Activated CD8-positive, alpha-beta memory T cell treated with anti-CD3 and anti-CD28 coated beads, Interleukin-2, amount 10 ng/mL, durations not matched to agents 7 days and 5 days (primary cell): ENCODE measurements around the gene GRIK4. TPM values are rescaled to one million over a fixed set of nuclear protein-coding genes. Genes with fewer than 3 reads are reported as not detected.

Experiments
- ATAC-seq: fragments of 150-1000 bp; cut with Tn5 transposase; one replicate; pipeline ENCODE4 v1.10.0; 2021; ENCODE audit warnings: moderate library complexity
- CTCF ChIA-PET: fragments of 350-600 bp; sonication (Branson Sonifier 250); formaldehyde crosslinking; loops from one replicate; lab custom pipeline; 2021; ENCODE audit warnings: antibody characterized with exemption; lab: Charles Lee
- DNase-seq: peaks from one replicate; pipeline ENCODE4 v3.0.0-alpha.2; 2020
- H3K27ac Mint-ChIP-seq: one replicate; pipeline ENCODE4 v1.8.0; 2021; ENCODE audit warnings: mild to moderate bottlenecking, mixed read lengths
- H3K27me3 Mint-ChIP-seq: one replicate; pipeline ENCODE4 v1.8.0; 2021; ENCODE audit warnings: mixed read lengths
- H3K36me3 Mint-ChIP-seq: one replicate; pipeline ENCODE4 v1.8.0; 2021; ENCODE audit warnings: mild to moderate bottlenecking, mixed read lengths
- H3K4me1 Mint-ChIP-seq: one replicate; pipeline ENCODE4 v1.8.0; 2021; ENCODE audit warnings: mixed read lengths
- H3K4me3 Mint-ChIP-seq: one replicate; pipeline ENCODE4 v1.8.0; 2021; ENCODE audit warnings: mild to moderate bottlenecking, moderate library complexity, mixed read lengths
- H3K9me3 Mint-ChIP-seq: one replicate; pipeline ENCODE4 v1.8.0; 2022; ENCODE audit warnings: low read depth, mixed read lengths
- total RNA-seq, 2 experiments: library from RNA; stranded (reverse); gene quantifications; one replicate each; pipeline ENCODE4 v1.2.3, GENCODE V29; 2021

The GRIK4 gene
- total RNA-seq, 2 experiments from 2014 or later = 0.21 TPM; not detected in 1

- H3K27ac Mint-ChIP-seq = no peak overlapping the region
- H3K9me3 Mint-ChIP-seq = no peaks in the 10 kb centered on the region
- ATAC-seq = no peak
- H3K36me3 Mint-ChIP-seq = no peaks in the 10 kb centered on the region
- CTCF ChIA-PET = no interaction called here
- H3K27me3 Mint-ChIP-seq = peaks cover 3% of the 10 kb centered on the region
- DNase-seq = no peak
- peaks cover 6% of the 10 kb centered on the region for H3K4me1 Mint-ChIP-seq
- no peak overlapping the region for H3K4me3 Mint-ChIP-seq
Observed at GRCh38 chr11:120549346-120549745, 37.8 kb downstream of the GRIK4 start.

- Mint-ChIP-seq H3K36me3 (no peaks in the 10 kb centered on the region), H3K9me3 (no peaks in the 10 kb centered on the region), H3K27ac (no peak overlapping the region), H3K27me3 (peaks cover 3% of the 10 kb centered on the region), H3K4me1 (peaks cover 6% of the 10 kb centered on the region), H3K4me3 (no peak overlapping the region)
- CTCF ChIA-PET = no interaction called here
- DNase-seq (no peak), ATAC-seq (no peak)
Observed at GRCh38 chr11:120550007-120550406, 38.5 kb downstream of the GRIK4 start.

DNA sequence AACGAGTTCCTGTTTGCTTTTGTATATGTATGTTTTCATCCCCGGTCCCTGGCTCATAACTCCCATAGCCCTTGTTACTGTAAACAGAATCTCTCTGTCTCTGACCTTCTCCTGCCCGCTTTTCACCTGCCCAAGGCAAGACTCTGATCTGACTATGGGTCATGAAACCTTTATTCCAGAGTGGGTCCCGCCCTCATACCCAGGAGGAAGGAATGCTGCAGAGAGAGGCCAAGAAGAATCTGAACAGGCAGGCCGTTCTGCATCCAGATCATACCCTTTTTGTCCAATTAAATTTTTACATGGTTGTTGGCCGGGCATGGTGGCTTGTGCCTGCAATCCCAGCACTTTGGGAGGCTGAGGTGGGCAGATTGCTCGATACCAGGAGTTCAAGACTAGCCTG lies 39.6 kb downstream of the GRIK4 start:
- Mint-ChIP-seq H3K27ac (no peak overlapping the region), H3K36me3 (no peaks in the 10 kb centered on the region), H3K4me1 (peaks cover 5% of the 10 kb centered on the region), H3K9me3 (no peaks in the 10 kb centered on the region), H3K27me3 (peaks cover 3% of the 10 kb centered on the region), H3K4me3 (no peak overlapping the region)
- DNase-seq (no peak), ATAC-seq (no peak)
- CTCF ChIA-PET = interaction anchor here (1.2 kb wide), 1 partner anchor 316 kb away, joined by 3 read pairs; no protein-coding TSS in a partner anchor

GRCh38 chr11:120554766-120555432 lies 43.4 kb downstream of the GRIK4 start:
- ATAC-seq (no peak), DNase-seq (no peak)
- peaks cover 3% of the 10 kb centered on the region for H3K27me3 Mint-ChIP-seq
- no peaks in the 10 kb centered on the region for H3K9me3 Mint-ChIP-seq
- H3K4me3 Mint-ChIP-seq = no peak overlapping the region
- peaks cover 5% of the 10 kb centered on the region for H3K4me1 Mint-ChIP-seq
- CTCF ChIA-PET = no interaction called here
- H3K36me3 Mint-ChIP-seq = no peaks in the 10 kb centered on the region
- no peak overlapping the region for H3K27ac Mint-ChIP-seq

- H3K9me3 Mint-ChIP-seq = no peaks in the 10 kb centered on the region
- CTCF ChIA-PET = no interaction called here
- peaks cover 3% of the 10 kb centered on the region for H3K27me3 Mint-ChIP-seq
- H3K4me3 Mint-ChIP-seq = no peak overlapping the region
- ATAC-seq (no peak), DNase-seq (no peak)
- no peak overlapping the region for H3K27ac Mint-ChIP-seq
- H3K4me1 Mint-ChIP-seq = peaks cover 5% of the 10 kb centered on the region
- H3K36me3 Mint-ChIP-seq = no peaks in the 10 kb centered on the region
Observed at GRCh38 chr11:120555433-120555773, 43.9 kb downstream of the GRIK4 start.

GRCh38 chr11:120556797-120557196 lies 45.2 kb downstream of the GRIK4 start:
- DNase-seq = no peak
- Mint-ChIP-seq H3K27ac (no peak overlapping the region), H3K9me3 (no peaks in the 10 kb centered on the region), H3K4me3 (no peak overlapping the region), H3K4me1 (peaks cover 5% of the 10 kb centered on the region), H3K36me3 (no peaks in the 10 kb centered on the region), H3K27me3 (peaks cover 7% of the 10 kb centered on the region)
- no peak for ATAC-seq
- CTCF ChIA-PET = no interaction called here

GRCh38 chr11:120558744-120559431 lies 47.3 kb downstream of the GRIK4 start:
- Mint-ChIP-seq H3K4me3 (no peak overlapping the region), H3K27ac (no peak overlapping the region), H3K27me3 (peaks cover 25% of the 10 kb centered on the region), H3K36me3 (no peaks in the 10 kb centered on the region), H3K4me1 (no peaks in the 10 kb centered on the region), H3K9me3 (no peaks in the 10 kb centered on the region)
- CTCF ChIA-PET = no interaction called here
- ATAC-seq (no peak), DNase-seq (no peak)

DNA sequence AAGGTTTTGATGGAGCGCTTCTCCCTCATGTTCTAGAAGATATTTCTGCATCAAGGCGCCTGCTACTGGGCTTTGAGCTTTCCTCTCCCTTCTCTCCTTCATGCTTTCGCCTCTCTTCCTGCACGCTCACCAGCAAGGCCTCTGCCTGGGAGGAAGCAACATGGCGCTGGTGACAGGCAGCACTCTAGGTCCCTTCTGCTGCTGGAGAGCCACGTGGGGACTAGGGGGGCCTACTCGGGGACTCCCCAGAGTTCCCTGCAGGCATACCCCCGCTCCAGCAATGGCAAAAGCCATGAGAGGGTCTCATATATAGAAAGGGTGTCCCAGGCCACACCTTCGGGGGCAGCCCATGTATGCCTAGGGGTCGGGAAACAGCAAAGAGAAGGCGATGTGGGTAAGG lies 49.7 kb downstream of the GRIK4 start:
- CTCF ChIA-PET = no interaction called here

DNA sequence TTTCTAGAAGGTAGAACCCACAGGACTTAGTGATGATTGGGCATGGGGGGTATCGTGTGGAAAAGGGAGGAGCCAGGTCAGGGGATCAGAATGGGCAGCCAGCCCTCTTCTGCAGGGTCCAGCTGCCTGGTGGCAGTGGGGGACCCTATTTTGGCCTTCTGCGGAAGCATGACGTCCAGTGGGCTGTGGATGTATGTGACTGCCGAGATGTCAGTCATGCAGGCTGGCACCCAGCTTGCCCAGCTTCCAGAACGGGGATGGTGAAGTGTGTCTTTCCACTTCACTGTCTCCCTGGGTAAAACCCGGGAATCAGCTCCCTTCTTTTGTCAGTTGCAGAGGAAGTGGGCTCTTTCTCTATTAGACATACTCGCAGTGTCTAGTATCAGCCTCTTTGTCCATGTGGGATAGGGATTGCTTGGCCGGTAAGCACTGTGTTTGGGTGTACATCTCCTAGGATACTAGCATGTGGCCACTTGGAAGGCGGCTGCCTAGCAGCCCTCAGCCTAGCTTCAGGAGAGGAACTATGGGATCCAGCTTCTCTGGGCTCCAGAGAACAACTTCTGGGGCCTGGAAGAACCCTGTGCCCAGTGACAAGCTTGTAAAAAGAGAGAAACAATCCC lies 51.4 kb downstream of the GRIK4 start:
- H3K4me3 Mint-ChIP-seq = no peak overlapping the region
- no peak overlapping the region for H3K27ac Mint-ChIP-seq
- H3K36me3 Mint-ChIP-seq = no peaks in the 10 kb centered on the region
- DNase-seq (no peak), ATAC-seq (no peak)
- CTCF ChIA-PET = no interaction called here
- peaks cover 46% of the 10 kb centered on the region for H3K27me3 Mint-ChIP-seq
- peaks cover 8% of the 10 kb centered on the region for H3K4me1 Mint-ChIP-seq
- H3K9me3 Mint-ChIP-seq = no peaks in the 10 kb centered on the region

More for the DNA sequence above, 49.7 kb downstream of the GRIK4 start:
- ATAC-seq (no peak), DNase-seq (no peak)
- peaks cover 8% of the 10 kb centered on the region for H3K4me1 Mint-ChIP-seq
- peaks cover 39% of the 10 kb centered on the region for H3K27me3 Mint-ChIP-seq
- H3K36me3 Mint-ChIP-seq = no peaks in the 10 kb centered on the region
- no peaks in the 10 kb centered on the region for H3K9me3 Mint-ChIP-seq
- no peak overlapping the region for H3K4me3 Mint-ChIP-seq
- no peak overlapping the region for H3K27ac Mint-ChIP-seq

DNA sequence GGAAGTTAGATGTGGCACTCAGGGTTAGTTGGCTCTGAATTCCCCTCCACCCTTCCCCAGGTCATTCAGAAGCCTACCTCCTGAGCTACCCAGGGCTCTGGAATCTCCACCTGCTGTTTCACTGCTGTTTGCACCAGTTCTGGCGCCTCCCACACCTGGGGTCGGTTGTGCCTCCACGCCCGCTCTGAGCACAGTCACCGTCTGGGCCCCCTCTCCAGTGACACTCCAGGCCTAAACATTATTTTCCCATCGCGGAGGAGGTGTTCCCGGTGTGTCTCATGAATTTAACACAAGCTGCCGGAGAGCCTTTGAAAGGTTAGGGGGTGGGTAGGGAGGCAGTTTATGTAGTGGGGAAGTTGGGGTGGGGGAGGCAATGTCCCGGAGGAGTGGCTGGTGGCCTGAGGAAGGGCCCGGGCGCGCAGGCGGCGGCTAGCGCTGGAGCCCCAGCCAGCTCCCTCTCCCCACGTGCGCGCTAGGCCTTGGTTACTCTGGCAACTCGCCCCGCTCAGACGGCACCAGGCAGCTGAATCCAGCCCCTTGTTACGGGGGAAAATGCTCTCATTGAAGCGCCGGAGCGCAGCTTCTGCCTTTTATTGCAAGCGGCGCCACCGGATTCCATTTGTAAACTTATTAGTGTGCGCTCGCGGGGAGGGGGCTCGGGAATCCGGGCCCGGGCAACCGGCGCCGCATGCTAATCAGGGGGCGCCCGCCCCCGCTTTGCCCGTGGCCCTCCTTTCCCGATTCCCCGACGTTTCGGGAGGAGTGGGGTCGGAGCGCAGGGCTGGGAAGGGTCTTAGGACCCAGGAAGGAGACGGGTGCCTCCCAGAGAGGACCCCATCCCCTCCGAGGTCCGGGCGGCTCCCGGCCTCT lies 52.4 kb downstream of the GRIK4 start:
- H3K4me3 Mint-ChIP-seq = no peak overlapping the region
- CTCF ChIA-PET = no interaction called here
- no peak overlapping the region for H3K27ac Mint-ChIP-seq
- ATAC-seq = no peak
- H3K9me3 Mint-ChIP-seq = no peaks in the 10 kb centered on the region
- no peak for DNase-seq
- H3K36me3 Mint-ChIP-seq = no peaks in the 10 kb centered on the region
- H3K27me3 Mint-ChIP-seq = peaks cover 46% of the 10 kb centered on the region
- H3K4me1 Mint-ChIP-seq = peaks cover 8% of the 10 kb centered on the region

- no peak overlapping the region for H3K4me3 Mint-ChIP-seq
- peaks cover 8% of the 10 kb centered on the region for H3K4me1 Mint-ChIP-seq
- peaks cover 46% of the 10 kb centered on the region for H3K27me3 Mint-ChIP-seq
- no peaks in the 10 kb centered on the region for H3K36me3 Mint-ChIP-seq
- H3K9me3 Mint-ChIP-seq = no peaks in the 10 kb centered on the region
- ATAC-seq (peak; percentile 42), DNase-seq (peak; percentile 43)
- CTCF ChIA-PET = no interaction called here
- no peak overlapping the region for H3K27ac Mint-ChIP-seq
Observed at GRCh38 chr11:120564573-120565311, 53.2 kb downstream of the GRIK4 start.

DNA sequence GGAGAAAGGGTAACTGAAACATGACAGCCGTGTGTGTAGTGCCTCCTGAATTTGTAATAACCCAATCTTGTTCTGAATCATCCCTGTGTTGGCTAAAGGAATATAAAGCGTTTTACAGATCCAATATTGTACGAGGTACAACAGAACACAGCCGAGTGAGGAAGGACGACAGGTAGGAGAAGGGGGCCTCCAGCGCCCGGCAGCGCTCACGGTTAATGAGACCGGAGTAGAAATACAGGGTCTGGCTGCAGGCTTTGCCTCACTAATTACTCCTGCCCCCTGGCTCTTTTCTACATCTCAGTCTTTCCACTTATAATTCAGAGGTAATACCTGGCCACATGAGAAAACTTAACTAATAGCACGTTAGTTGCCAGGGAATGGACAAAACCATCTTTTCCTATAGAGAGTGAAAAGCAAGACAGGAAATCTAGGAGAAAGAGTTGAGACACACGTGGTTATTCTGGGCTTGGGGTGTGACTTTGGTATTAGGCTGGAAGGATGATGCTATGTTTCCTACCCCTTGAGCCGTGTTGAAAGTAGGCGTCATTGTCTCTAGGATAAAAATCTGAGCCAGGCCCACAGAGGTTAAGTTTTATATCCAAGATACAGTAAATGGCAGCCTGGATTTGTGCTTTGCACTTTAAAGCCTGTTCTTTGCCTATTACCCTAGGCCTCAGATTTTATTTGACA lies 54.1 kb downstream of the GRIK4 start:
- no peak overlapping the region for H3K4me3 Mint-ChIP-seq

More for the DNA sequence above, 54.1 kb downstream of the GRIK4 start:
- Mint-ChIP-seq H3K4me1 (peaks cover 8% of the 10 kb centered on the region), H3K27ac (no peak overlapping the region), H3K36me3 (no peaks in the 10 kb centered on the region), H3K9me3 (no peaks in the 10 kb centered on the region), H3K27me3 (peaks cover 46% of the 10 kb centered on the region)
- DNase-seq (no peak), ATAC-seq (no peak)
- CTCF ChIA-PET = no interaction called here
